Epidermal melanocyte (primary cell): Measurements from ENCODE around the gene CCDC92B.
"Not testable (repeated sequence)": the region's sequence is repeated elsewhere in the genome, so short reads cannot be mapped to it uniquely, and the experiment has no call there.

ENCODE experiments used
- DNase-seq: peaks from one replicate; pipeline ENCODE4 v3.0.0; 2011; ENCODE audit warnings: low spot score; ENCODE audit not compliant: insufficient read length

Gene CCDC92B

DNA sequence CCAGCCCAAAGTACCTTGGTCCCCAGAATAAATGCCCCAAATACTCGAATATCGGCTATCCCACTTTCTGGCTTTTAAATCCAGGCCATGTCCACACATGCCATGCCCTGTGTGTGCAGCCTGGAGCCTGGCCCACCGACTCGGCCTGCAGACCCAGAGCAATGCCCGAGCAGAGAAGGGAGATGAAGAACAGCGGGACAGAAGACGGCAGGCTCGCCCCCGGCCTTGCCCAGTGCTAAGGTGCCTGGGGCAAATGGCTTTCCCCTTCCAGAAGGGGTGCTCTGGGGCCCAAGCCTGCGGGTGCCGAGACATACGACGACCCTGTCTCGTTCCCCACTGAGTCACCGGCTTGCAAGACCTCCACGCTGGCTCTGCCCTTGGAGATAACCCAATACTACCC is 45.8 kb downstream of the CCDC92B start:
- no peak for DNase-seq

DNA sequence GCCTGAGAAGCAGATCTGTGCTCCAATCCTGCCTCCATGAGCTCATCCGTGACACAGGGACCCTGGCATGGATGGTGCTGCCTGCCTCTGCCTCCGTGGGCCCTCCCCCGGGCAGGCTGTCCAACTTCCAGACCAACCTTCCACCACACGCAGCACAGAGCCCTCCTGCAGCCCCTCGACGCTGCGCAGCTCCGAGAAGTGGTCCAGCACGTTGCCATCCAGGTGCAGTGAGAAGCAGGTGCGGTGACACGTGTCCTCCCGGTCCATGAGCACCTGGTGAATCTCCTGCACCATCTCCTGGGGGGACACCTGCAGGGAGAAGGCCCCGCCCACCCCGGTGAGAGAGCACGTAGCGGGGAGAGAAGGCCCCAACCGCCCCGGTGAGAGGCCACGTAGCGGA is 46.3 kb downstream of the CCDC92B start:
- no peak for DNase-seq

DNA sequence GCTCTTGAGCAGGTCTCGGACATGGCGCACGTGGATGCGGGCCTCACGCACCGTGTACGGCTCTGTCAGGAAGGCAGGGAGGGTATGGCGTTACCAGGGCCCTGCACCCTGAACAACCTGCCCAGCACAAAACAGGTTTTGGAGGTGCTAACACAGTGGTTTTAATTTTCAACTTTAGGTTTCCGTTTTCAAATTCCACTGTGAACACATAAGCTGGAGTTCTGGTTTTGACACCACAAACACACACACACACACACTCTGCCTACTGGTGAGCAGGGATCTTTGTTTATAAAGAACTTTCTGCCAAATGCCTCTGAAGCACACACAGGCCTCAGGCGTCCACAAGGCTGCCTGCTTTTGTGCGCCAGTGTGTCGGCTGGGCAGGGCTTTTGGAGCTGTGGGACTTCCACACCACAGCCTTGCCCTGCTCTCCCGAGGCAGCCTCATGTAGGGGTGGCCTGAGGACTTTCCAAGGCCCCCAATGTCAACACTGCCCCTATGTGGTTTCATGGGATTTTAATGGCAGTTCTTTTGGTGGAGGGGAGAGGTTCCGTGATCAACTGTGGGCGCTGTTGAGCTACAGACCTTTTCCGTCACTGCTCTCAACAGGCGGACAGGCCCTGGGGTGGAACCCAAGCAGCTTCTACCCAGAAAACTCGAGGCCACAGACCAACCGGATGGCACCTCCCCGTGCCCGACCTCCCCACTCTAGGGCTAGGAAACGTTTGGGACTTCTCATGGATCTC is 47.3 kb downstream of the CCDC92B start:
- peak; percentile 13 for DNase-seq

DNA sequence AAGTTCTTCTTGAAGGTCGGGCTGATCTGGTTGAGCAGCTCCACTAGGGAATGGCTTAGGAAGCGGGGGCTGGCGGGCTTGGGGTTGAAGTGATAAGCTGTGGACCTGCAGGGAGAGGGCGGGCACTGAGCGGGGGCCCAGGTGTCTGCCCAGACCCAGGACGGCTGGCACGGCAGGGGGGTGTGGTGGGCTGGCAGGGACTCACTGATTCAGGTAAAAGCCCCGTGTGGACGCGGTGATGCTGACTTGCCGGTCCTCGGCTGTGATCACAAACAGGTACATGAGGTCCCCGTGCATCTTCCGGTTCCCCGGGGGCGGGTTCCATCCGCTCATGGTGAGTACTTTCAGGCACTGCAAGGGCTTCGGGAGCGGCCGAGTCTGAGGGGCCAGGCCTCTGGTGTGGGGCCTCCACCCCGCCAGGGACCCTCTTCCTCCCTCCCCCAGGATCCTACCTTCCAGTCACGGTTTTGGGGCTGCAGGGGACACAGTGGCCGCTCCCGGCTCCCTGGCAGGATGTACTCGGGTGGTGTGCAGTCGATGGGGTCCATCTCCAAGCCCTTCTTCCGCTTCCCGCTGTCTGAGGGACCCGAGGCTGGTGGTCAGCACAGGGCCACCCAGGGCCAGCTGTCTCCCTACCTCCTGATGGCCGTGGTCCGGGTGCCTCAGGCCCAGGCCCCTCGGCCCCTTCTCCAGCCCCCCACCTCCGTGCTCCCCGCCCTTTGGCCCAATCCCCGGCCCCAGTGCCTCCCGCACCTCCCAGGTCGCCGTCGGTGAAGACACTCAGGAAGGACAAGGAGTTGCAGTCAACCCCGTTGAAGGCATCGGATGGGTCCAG is 48.1 kb downstream of the CCDC92B start:
- peak; percentile 16 for DNase-seq

DNA sequence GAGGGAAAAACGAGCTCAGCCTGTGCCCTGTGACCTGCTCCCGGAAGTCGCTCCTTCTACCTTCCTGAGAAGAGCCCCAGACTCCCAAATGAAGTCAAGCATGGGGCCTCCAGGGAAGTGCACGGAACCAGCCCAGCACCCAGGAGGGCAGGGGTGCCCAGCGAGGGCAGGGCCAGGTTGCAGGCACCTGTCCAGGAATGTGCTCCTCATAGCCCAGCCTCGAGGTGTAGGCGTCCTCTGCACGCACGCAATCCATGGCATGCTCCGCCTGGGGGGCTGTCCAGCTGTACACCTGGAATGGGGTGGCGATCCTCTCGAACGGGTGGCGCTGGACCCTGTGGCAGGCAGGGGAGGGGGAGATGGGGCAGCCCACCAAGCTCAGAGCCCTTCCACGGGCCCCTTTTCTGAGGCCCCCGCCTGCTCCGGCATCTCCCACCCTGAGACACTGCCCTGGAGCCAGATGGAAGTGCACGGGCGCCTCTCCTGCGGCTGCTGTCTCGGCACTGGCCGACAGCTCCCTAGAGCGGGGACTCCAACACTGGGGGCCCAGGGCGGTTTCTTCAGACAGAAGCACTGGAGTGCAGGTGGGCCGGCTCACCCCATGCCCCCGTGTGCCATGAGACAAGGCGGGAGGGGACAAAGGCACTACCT is 48.8 kb downstream of the CCDC92B start:
- peak; percentile 12 for DNase-seq

DNA sequence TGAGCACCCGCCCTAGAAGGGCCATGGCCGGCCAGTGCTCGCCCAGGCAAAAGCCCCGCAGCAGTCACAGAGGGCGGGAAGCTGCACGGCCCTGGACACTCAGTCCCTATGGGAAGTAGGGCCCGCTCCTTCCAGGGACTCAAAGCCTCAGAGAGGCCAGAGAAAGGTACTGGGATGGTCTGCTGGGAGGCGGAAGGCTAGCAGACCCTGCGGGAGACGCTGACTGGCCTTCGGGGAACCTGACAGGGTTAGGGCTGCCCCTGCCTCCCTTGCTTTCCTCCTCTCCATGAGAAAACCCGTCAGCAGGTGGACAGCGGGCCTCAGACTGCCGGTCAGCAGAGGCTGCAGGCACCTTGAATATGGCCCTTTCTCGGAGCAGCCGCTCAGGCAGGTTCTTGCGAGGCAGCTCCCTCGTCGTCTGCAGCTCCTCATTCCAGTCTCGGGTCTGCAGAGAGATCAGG is 49.4 kb downstream of the CCDC92B start:
- DNase-seq: peak; percentile 11

DNA sequence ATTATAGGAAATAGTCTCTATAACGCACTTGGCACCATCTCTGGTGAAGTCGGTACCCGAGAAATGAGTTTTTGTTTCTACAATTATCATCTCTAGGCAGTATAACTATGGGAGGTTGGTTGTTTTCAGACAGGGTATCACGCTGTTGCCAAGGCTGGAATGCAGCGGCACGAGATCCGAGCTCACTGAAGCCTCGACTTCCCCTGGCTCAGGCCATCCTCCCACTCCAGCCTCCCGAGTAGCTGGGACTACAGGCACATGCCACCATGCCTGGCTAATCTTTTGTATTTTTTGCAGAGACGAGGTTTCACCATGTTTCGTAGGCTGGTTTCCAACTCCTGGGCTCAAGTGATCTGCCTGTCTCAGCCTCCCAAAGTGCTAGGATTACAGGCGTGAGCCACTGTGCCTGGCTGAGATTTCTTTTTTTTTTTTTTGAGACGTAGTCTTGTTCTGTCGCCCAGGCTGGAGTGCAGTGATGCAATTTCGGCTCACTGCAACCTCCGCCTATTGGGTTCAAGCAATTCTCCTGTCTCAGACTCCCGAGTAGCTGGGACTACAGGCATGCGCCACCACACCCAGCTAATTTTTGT is 50.1 kb downstream of the CCDC92B start:
- not testable (repeated sequence) for DNase-seq

DNA sequence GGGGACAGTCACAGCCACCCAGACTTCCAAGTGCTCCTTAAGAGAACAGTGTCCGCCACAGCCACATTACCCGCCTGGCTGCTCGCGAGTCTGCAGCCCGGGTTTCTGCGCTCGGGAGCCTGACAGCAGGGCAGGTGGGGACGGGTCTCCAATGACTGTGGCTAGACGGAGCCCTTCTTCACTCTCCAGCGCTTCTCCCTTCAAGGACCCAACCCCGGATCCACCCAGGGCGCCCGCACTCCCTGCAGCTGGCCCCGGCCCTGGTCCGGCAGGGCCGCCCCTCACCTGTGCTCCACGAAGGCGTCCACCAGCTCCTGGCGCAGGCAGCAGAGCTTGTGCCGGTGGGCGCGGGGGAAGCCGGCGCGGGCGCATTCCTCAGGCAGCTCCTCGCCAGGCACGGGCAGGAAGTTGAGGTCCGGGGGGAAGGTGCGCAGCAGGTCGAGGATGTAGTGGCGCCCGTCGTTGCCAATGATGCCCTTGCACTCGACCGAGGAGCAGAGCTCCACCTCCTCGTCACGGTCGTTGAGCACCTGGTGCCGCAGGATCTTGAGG is 51.8 kb downstream of the CCDC92B start:
- DNase-seq: peak; percentile 7

DNA sequence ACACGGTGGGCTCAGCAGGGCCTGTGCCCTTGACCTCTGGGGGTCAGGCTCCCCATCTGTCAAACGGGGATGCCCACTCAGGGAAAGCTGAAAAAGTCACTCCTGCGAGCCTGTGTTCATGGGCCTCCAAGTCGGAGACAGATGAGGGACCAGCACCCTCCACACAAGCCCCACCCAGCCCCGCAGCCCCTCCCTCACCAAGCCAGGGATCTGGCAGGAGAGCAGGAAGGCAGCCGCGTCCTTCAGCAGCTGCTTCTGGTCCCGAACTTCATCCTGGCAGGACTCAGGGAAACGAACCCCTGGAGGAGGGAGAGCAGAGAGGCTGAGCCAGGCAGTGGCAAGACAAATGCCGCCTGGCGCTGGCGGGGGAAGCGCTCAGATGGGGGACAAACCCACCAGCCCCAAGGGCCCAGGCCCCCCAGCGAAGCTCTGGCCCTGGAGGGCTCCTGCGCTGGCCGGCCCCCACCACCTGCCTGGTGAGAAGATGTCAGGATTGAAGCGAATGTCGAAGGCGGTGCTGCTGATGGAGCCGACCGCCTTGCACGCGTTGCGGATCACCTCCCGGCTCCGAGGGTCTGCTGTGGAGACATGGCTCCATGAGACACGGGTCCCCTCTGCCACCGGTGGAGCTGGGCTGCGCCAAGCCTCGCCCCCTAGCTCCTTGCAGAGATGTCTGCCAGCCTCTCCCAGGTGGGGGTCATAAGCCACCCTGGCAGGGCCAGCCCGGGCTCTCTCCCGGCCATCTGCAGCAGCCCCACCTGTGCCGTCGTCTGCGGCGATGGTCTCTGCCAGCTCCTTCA is 53.3 kb downstream of the CCDC92B start:
- peak; percentile 14 for DNase-seq

DNA sequence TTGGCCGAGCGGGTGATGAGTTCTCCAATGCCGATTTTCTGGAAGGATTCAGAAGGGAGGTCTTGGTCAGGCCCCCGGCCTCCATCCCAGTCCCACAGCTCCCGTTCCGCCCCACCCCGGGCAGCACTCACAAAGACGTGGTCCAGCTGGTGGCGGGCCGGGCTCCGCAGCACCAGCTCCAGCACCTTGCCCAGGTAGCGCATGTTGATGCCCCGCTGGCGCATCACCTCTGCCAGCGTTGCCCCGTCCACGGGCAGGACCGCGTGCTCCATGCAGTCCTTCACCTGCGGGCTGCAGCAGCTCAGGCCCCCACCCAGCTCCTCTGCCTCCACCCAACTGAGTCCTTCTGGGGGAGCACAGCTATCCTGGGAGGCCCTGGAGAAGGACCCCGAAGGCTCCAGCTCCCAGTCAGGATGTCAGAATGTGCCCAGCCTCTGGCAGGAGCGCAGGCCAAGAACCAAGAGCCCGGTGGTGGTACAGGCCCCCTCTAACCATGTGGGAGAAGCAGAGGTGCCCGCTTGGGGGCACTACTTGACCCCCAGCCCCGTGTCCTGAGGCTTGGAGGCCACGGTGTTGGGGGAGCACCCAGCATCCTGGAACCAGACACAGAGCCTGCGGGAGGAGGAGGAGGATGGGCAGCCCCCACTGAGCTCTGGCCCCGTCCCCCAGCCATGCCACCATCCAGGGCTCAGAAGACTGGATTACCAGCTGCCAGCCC is 54.0 kb downstream of the CCDC92B start:
- DNase-seq: peak; percentile 13

DNA sequence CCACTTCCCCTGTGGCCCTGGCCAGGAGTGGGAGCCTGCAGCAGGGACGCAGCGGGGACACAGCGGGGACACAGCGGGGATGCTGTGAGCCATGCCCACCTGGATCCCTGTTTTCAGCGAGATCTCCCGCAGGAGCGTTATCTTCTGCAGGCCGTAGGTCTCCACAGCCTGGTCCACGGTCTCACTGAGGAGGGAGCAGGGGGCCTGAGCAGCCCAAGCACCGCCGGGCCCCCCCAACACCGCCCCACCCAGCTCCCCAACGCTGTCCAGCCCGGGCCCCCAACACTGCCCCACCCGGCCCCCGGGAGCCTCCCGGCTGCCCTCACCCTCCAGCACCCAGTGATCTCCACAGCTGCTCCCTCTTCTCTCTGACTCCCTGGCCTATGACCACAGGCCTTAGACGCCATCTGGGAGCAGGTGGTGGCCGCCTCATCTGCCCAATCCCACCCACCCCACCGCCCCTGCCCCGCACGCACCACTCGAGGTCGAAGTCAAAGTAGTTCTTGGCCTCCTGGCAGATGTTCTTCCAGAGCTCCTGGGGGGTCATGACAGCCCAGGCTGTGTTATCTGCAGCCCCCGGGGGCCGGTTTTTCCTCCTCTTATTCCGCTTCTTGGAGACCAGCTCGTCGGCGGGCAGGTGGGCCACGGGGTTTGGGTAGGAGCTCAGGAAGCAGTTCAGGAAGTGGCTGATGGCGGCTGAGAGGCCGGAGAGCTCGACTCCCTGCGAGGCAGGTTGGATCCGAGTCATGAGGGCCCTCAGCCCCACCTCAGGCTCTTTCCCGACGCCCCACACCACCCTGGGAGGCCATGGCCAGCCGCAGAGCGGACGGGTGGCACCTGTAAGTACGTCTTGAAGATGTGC is 54.8 kb downstream of the CCDC92B start:
- DNase-seq: peak; percentile 9

DNA sequence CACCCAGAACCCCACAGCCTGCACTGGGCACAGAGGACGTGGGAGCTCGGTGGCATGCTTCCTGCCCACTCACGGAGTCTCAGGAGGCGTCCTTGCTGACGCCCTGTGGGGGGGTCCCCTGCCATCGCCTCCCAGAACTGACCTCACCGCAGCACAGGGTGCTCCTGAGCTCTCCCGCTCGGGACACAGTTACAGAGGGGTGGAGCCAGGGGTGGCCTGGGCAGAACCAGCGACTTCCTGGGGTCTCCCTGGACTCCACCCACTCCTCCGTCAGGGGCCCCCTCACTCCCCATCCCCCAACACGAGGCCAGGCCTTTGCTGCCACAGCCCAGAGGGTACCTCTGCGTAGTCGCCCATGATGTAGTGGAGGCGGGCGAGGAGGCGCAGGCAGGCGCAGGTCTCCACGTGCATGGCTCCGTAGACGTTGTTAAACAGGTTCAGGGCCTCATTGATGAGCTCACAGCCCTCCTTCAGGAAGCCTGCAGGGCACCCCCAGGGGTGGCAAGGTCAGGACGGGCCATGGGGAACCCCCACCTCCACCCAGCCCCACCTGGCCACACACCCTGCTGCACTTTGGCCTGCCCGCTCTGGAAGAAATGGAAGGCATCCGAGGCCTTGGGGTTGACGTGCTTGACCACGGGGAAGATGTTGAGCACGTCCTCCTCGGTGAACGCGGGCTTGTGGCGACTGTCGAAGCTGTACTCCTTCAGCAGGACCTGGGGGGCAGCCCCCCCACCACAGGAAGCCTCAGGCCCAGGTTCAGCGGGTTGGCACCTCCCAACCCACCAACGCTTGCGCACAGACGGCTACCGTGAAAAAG is 55.7 kb downstream of the CCDC92B start:
- peak; percentile 12 for DNase-seq

DNA sequence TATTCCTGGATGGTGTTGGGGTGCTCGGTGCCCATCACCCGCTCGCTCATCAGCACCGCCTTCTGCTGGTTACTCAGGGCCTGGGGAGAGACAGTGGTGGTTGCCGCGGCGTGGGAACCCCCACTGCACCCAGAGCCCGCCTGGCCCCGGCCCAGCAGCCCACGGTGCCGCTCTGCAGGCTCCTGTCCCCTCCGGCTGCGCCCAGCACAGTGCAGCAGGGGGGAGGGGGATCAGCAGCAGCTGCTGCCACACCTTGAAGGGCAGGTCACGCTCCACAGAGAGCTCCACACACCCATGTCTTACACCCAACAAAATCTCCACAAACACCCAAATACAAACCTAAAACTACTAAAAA is 56.7 kb downstream of the CCDC92B start:
- no peak for DNase-seq

DNA sequence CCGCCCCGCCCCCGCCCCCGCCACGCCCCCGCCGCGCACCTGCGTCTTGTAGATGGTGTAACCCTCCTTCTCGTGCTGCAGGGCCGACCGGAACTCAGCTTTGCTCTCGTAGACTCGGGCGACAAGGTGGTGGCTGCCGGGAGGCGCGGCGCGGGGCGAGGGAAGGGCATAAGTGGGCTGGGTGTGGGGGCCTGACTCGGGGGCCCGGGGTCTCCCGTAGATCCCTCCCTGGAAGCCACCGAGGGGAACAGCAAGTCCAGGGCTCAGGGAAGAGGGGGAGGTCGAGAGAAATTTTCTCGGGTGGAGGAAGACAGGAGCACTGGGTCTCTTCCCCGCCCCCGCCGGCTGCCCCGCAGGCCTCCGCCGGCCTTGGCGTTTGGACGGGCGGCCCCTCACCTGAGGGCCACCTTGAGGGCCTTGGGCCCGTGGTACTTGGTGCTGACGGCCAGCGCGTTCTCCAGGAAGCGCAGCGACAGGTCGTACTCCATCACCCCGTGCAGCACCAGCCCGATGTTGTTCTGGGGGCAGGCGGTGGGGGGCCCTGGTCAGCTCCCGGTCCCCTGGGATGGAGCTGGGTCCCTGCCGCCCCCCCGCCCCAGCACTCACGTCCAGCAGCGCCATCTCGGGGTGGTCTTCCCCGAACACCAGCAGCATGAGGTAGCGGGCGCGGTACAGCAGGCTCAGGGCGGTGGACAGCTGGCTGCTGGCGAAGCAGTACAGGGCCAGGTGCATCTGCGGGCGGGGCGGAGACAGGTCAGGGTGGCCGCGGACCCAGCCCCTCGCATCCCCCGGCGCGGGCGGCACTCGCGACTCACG is 57.3 kb downstream of the CCDC92B start:
- no peak for DNase-seq

DNA sequence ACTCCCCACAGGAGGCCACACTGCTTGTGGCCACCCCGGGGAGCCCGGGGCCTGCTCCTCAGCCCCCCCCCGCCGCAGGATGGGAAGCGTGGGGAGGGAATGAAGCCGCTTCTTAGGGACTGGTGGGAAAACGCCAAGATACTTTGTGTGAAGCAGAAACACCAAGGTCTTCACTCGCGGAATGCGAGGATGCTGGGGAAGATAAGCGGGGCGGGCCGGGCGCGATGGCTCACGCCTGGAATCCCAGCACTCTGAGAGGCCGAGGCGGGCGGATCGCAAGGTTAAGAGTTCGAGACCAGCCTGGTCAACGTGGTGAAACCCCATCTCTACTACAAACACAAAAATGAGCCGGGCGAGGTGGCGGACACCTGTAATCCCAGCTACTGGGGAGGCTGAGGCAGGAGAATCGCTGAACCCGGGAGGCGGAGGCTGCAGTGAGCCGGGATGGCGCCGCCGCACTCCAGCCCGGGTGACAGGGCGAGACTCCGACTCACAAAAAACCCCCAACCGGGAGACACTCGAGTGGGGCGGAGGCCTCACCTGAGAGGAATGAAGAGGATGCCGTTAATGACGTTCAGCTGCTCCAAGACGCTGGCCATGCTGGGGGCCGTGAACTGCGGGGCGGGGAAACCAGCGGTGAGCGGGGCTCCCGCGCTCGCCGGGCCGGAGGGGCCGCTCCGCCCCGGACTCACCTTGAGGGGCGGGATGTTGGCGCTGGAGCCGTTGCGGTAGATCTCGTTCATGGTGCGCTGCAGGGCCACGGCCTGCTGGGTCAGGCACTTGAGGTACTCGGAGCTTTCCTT is 58.2 kb downstream of the CCDC92B start:
- peak; percentile 8 for DNase-seq
